GM21423 (cell line): ENCODE results near the gene ZBTB11.
A peak's percentile ranks its signal among the peaks of the same experiment; 100 is the strongest.
"Not testable (repeated sequence)": the region's sequence is repeated elsewhere in the genome, so short reads cannot be mapped to it uniquely, and the experiment has no call there.

Experiments used
- ATAC-seq: cut with Tn5 transposase; IDR thresholded peaks from one replicate; pipeline ENCODE4 v1.9.1; 2021; ENCODE audit warnings: mild to moderate bottlenecking, moderate library complexity; ENCODE audit not compliant: unreplicated experiment

ZBTB11 gene

DNA sequence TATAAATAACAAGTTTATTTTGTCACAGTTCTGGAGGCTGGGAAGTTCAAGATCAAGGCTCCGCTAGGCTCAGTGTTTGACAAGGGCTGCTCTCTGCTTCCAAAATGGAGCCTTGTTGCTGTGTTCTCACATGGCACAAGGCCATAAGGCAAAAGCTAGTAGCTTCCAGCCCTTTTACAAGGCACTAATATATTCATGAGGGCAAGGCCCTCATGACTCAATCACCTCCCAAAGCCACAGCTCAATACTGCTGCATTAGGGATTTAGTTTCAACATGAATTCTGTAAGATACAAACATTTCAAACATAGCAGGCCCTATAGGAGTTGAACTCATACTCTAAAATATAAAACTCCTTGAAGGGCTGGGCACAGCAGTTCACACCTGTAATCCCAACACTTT is 30.2 kb downstream of the ZBTB11 start:
- ATAC-seq: no peak

DNA sequence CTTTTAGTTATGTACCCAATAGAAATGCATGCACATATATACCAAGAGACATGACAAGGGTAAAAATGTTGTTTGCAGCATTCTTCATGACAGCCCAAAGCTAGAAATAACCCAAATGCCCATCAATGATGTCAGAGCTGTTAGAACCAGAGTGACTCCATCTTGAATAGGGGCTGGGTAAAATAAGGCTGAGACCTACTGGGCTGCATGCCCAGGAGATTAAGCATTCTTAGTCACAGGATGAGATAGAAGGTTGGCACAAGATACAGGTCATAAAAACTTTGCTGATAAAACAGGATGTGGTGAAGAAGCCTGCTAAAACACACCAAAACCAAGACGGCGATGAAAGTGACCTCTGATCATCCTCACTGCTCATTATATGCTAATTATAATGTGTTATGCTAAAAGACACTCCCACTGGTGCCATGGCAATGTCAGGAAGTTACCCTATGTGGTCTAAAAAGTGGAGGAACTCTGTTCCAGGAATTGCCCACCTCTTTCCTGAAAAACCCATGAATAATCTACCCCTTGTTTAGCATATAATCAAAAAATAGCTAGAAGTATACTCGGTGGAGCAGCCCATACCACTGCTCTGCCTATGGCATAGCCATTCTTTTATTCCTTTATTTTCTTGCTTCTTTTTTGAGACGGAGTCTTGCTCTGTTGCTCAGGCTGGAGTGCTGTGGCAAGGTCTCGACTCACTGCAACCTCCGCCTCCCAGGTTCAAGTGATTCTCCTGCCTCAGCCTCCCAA is 32.9 kb downstream of the ZBTB11 start:
- no peak for ATAC-seq

DNA sequence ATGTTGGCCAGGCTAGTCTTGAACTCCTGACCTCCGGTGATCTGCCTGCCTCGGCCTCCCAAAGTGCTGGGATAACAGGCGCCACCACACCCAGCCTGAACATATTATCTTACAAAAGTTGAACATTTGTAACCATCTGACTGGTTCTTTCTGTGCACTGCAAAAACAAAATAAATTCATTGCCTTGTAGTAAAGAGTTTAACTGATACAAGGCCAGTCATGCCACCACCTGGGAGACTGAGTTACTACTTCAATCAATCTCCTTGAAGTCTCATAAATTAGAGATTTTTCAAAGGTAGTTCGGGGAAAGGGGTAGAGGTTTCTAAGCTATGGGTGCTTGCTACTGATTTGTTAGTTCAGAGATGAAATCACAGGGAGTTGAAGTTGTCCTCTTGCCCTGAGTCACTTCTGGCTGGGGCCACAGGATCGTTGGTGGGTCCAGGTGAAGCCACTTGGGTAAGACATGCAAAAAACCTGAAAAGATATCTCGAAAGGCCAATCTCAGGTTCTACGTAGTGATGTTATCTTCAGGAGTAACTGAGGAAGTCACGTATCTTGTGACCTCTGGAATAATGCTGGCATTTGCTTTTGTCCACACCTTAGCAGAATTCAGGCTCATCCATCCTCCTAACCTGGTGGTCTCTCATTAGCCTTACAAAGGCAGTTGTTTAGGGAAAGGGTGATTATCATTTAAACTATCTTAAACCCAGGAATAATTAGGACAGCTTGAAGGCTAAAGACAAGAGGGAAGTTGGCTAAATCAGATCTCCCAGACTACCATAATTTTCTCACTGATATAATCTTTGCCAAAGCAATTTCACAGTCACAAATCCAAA is 33.7 kb downstream of the ZBTB11 start:
- no peak for ATAC-seq

DNA sequence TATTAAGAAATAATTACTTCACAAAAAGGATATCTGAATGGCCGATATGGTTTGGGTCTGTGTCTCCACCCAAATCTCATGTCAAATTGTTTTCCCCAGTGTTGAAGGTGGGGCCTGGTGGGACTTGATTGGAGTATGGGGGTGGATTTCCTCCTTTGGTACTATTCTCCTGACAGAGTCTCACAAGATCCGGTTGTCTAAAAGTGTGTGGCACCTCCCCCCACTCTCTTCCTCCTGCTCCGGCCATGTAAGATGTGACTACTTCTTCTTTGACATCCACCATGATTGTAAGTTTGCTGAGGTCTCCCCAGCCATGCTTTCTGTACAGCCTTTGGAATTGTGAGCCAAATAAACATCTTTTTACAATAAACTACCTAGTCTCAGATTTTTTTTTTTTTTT is 34.5 kb downstream of the ZBTB11 start:
- ATAC-seq: no peak

DNA sequence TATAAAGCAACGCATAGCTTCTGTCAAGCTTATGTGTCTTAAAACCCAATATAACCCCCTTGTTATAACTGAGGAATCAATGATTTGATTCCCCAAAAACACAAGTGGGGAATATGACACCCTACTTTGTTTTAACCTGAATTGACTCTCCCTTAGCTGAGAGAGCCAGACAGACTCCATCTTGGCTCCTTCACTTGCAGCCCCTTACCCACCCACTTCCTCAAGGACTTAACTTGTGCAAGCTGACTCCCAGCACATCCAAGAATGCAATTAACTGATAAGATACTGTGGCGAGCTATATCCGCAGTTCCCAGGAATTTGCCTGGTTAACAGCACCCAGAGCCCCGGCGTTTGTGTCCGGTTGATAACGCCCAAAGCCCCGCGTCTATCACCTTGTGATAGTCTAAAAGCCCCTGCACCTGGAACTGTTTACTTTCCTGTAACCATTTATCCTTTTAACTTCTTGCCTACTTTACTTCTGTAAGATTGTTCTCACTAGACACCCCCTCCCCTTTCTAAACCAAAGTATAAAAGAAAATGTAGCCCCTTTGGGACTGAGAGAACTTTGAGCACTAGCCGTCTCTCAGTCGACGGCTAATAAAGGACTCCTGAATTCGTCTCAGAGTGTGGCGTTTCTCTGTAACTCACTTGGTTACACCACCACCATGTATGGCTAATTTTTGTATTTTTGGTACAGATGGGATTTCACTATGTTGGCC is 35.4 kb downstream of the ZBTB11 start:
- not testable (repeated sequence) for ATAC-seq

DNA sequence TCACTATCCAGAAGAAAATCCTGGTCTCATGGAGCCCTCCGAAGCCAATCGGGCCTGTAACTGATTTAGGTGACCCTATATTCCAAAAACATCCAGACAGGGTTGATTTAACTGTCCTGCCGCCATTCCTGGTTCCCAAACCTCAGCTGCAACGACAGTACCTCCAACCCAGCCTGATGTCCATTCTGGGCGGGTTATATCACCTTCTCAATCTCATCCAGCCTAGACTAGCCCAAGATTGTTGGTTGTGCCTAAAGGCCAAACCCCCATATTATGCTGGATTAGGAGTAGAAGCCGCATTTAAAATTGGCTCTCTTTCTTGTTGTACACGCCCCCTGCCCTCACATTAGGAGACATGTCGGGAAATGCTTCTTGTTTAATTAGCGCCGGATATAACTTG is 36.7 kb downstream of the ZBTB11 start:
- no peak for ATAC-seq

DNA sequence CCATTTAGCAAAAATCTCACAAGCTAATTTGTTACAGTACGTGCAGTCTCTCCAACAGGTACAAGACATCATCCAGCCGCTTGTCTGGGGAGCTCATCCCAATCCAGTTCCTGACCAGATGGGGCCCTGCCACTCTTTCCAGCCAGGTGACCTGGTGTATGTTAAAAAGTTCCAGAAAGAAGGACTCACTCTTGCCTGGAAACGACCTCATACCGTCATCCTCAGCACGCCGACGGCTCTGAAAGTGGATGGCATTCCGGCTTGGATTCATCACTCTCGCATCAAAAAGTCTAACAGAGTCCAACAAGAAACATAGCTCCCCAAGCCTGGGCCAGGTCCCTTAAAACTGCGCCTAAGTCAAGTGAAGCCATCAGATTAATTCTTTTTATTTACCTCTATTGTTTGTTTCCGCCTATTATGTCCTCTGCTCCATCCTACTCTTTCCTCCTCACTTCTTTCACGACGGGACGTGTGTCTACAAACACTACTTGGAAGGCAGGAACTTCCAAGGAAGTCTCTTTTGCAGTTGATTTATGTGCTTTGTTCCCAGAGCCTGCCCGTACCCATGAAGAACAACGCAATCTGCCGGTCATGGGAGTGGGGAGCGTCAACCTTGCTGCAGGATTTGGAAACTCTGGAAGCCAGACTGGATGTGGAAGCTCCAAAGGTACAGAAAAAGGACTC is 37.5 kb downstream of the ZBTB11 start:
- ATAC-seq: no peak

DNA sequence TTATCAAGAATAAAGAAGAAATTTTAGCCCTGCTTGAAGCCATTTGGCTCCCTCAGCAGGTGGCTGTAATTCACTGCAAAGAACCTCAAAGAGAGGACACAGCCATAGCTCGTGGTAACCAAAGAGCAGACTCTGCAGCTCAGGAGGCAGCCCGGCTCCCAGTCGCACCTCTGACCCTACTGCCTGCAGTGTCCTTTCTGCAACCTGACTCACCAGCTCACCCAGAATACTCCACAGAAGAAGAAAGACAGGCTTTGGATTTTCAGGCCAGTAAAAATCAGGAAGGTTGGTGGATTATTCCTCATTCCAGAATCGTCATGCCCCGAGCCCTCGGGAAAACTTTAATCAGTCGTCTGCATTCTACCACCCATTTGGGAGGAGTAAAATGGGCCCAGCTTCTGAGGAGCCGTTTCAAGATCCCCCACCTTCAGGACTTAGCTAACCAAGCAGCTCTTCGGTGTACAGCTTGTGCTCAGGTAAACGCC is 38.6 kb downstream of the ZBTB11 start:
- no peak for ATAC-seq

DNA sequence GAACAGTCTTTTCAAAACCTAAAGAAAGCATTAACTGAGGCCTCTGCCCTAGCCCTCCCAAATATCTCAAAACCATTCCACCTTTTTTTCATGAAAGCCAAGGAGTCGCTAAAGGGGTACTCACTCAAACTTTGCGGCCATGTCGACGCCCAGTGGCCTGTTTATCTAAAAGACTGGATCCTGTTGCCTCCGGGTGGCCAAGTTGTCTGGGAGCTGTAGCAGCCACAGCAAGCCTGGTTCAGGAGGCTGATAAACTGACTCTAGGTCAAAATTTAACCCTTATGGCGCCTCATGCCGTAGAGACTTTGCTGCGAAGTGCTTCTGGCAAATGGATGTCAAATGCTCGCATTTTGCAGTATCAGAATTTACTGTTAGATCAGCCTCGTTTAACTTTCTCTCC is 39.5 kb downstream of the ZBTB11 start:
- no peak for ATAC-seq

DNA sequence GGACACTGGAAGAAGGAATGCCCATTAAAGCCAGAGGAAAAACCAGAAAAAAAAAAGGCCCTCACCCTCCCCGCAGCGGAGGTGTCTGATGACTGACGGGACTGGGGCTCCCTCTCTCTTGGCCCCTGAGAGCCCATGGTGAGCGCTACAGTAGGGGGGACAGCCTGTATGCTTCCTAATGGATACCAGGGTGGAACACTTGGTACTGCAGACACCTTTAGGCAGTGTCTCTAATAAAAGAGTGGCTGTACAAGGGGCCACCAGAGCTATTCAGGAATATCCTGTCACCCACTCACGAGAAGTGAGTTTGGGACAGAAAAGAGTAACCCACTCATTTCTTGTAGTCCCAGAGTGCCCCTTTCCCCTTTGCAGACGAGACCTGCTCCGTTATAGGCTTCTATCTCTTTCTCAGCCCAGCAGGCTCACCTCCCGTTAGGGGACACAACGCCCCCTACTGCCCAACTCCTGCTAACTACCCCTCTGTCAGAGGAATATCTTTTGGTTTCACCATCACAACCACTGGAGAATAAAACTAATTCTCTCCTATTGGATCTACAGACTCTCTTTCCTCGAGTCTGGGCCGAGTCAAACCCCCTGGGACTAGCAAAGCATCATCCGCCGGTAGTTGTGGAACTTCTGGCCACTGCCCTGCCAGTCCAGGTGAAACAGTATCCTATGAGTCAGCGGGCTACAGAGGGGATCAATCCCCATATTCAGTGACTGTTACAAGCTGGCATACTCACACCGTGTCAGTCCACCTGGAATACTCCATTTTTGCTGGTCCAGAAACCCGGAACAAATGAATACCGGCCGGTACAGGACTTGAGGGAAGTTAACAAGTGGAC is 40.8 kb downstream of the ZBTB11 start:
- ATAC-seq: peak; percentile 90

DNA sequence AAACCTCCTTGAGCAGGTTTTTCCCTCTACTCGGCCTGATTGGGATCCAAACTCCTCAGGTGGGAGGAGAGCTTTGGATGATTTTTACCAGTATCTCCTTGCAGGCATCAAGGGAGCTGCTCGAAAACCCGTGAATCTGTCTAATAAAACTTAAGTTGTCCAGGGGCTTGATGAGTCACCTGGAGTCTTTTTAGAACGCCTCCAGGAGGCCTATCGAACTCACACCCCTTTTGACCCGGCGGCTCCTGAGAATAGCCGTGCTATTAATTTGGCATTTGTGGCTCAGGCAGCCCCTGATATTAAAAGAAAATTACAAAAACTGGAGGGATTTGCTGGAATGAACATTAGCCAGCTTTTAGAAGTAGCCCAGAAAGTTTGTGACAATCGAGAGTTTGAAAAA is 41.6 kb downstream of the ZBTB11 start:
- ATAC-seq: no peak

DNA sequence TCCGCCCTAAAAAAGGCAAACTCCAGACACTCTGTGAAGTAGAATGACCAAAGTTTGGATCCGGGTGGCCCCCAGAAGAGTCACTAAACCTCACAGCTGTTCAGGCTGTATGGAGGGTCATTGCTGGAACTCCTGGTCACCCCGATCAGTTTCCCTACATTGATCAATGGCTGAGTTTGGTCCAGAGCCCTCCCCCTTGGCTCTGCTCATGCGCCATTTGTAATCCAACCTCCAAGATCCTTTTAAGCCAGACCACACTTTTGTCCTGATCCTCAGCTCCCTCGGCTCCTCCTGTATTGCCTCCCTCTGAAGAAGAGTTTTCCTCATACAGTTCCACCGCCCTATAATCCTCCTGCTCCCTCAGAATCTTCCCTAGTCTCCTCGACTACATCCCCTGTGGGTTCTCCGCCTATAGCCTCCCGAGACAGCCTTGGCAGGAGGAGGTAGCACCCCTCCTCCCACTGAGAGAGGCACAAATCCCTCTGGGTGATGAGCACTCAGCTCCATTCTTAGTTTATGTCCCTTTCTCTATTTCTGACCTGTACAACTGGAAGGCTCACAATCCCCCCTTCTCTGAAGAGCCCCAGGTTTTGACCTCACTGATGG is 42.2 kb downstream of the ZBTB11 start:
- no peak for ATAC-seq

DNA sequence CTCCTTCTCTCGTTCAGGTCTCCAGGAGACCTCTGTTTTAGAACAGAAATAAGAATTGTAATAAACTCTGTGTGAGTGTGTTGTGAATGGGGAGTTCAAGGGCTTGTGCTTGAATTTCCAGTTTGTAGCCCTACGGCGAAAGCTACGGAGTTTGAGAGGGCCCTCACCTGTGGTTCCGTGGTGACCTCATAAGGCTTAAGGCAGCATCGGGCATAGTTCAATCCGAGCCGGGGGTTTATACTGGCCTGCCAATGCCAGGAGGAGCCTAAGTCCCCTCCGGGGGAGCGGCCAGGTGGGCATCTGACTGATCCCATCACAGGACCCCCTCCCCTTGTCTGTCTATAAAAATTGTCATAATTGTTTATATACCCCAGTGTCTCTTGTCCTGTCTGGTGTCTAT is 43.7 kb downstream of the ZBTB11 start:
- ATAC-seq: no peak

DNA sequence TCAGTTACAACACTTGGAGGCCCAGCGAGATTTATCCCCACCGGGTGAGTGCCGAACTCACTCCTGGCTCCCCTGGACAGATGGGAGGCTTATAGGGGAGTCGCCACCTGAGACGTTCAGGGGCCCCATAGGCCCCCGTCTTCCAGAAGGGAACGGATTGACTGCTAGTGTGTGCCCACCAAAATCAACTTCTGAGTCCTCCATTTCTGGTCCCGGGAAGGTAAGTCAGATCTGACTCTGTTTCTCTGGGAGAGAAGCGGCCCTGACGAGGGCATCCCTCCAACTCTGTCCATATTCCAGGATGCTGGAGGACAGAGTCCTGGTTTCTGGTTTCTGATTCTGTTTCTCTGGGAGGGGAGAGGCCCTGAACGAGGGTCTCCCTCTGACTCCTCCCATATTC is 44.3 kb downstream of the ZBTB11 start:
- ATAC-seq: no peak

DNA sequence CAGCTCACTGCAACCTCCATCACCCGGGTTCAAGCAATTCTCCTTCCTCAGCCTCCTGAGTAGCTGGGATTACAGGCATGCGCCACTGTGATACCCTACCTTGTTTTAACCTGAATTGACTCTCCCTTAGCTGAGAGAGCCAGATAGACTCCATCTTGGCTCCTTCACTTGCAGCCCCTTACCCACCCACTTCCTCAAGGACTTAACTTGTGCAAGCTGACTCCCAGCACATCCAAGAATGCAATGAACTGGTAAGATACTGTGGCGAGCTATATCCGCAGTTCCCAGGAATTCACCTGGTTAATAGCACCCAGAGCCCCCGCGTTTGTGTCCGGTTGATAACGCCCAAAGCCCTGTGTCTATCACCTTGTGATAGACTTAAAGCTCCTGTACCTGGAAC is 45.0 kb downstream of the ZBTB11 start:
- not testable (repeated sequence) for ATAC-seq

DNA sequence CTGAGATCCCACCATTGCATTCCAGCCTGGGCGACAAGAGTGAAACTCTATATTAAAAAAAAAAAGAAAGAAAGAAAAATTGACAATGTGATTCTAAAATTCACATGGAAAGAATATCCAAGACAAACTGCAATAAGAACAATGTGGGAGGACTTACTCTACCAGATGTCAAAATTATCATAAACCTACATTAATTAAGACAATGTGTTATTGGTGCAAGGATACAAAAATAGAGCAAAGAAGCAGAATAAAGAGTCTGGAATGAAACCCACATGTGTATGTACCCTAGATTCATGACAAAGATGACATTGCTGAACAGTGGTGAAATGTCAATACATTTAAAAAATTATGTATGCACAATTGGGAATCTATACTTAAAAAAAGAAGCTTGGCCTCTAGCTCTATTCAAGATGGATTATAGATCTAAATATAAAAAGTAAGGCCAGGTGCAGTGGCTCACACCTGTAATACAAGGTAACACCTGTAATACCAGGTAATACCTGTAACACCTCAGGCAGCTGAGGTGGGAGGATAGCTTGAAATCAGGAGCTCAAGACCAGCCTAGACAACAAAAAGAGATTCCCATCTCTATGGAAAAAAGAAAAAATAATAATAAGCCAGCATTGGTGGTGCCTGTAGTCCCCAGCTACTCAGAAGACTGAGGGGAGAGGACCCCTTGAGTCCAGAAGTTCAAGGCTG is 45.7 kb downstream of the ZBTB11 start:
- ATAC-seq: no peak

DNA sequence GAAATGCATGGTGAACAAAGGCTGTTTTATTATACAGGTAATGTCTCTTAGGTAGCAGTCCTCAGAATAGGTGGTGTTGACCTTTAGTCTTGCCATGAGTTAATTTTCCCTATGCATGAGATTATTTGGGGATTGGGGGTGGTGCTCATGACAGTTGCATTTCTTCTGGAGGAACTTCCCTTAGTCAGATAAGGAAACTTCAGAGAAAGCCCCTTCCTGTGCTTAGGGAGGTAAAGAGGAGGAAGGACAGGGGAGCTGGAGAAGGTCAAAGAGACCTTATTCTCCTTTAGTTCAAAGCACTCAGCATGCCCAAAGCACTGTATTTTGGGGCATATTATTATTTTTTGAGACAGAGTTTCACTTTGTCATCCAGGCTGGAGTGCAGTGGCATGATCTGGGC is 47.7 kb downstream of the ZBTB11 start:
- ATAC-seq: no peak

DNA sequence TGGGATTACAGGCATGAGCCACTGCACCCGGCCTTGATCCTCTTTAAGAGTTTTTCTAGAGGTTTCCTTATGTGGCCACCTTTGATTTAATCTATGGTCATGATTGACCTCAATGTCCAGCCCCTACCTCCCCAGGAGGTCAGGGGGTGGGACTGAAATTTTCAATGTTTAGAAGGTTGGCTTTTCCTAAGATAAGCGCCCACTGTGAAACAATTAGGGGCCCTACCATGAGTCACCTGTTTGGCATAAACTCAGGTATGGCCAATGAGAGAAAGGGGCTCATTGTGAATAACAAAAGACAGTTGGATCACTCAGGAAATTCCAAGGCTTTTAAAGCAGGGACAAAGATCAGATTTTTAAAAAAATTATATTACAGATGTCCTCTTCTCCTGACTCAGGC is 51.1 kb downstream of the ZBTB11 start:
- no peak for ATAC-seq

DNA sequence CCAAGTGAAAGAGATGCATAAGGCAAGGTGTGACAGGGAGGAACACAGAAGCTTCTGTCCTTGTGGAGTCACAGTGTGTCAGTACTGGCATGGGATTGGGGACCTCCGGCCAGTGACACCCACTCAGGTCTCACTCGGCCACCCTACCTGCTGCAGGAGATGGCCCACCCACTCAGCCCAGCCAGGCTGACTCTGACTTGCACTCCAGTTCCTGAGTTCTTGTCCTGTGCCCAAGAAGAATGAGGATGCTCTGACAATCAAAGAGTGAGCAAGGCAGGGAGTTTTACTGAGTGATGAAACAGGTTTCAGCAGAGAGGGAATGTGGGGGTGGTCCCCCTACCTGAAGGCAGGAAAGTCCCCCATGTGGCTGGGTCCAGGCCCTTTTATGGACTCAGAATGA is 52.1 kb downstream of the ZBTB11 start:
- ATAC-seq: no peak
